ENCODE measurements around the gene PCDHGA7. TPM values are rescaled to one million over a fixed set of nuclear protein-coding genes. Genes with fewer than 3 reads are reported as not detected.
A peak's percentile ranks its signal among the peaks of the same experiment; 100 is the strongest.
"Not testable (repeated sequence)": the region's sequence is repeated elsewhere in the genome, so short reads cannot be mapped to it uniquely, and the experiment has no call there.

The PCDHGA7 gene
- total RNA-seq, 1 donor from 2014 or later, result 2.2 TPM

DNA sequence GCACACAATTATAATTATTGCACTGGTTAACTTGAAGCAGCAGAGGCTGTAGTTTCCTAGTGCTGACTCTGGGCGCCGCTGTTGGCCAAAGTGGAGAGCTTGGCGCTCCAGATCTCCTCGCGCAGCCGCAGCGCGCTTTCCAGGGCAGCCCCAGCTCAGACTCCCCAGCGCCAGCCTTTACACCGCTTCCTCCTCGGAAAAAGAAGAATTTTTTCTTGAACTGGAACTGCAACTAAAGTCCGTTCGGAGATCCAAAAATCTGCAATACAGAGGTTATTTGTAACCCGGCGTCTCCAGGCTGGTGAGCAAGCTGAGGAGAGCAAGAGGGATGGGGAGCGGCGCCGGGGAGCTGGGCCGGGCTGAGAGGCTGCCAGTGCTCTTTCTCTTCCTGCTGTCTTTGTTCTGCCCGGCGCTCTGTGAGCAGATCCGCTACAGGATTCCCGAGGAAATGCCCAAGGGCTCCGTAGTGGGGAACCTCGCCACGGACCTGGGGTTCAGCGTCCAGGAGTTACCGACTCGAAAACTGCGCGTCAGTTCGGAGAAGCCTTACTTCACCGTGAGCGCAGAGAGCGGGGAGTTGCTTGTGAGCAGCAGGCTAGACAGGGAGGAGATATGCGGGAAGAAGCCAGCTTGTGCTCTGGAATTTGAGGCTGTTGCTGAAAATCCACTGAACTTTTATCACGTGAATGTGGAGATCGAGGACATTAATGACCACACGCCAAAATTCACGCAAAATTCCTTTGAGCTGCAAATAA lies 5.2 kb downstream of the PCDHGA7 start, which contains the start of gene PCDHGB4:
Gene PCDHGB4 (plus strand): TSS at position 142 of the 755 bp plus-strand sequence. CDS start 187 bp downstream, at position 329.
- not testable (repeated sequence) for DNase-seq (ENCODE audit: low read depth); H3K36me3 ChIP-seq (ENCODE audit: control insufficient read depth, insufficient read depth, low read length)
- Histone ChIP-seq H3K4me3 (ENCODE audit: low read depth, low read length) (peak within 1 kb of the TSS; percentile 21), H3K27me3 (ENCODE audit: control insufficient read depth, insufficient read depth, low read length) (peaks cover 15% of the 10 kb centered on the region)
- TF ChIP-seq CTCF (IDR thresholded peaks at IDR 0.05; ENCODE audit: insufficient read depth, low read length, poor library complexity, severe bottlenecking), result peak; percentile 40

- Histone ChIP-seq H3K36me3 (ENCODE audit: control insufficient read depth, insufficient read depth, low read length) (no peaks in the 10 kb centered on the region), H3K27me3 (ENCODE audit: control insufficient read depth, insufficient read depth, low read length) (peaks cover 15% of the 10 kb centered on the region), H3K4me3 (ENCODE audit: low read depth, low read length) (no peak overlapping the region)
- no peak for DNase-seq (ENCODE audit: low read depth)
- TF ChIP-seq CTCF (IDR thresholded peaks at IDR 0.05; ENCODE audit: insufficient read depth, low read length, poor library complexity, severe bottlenecking), result no peak
Observed at GRCh38 chr5:141388661-141389060, 6.1 kb downstream of the PCDHGA7 start.

DNA sequence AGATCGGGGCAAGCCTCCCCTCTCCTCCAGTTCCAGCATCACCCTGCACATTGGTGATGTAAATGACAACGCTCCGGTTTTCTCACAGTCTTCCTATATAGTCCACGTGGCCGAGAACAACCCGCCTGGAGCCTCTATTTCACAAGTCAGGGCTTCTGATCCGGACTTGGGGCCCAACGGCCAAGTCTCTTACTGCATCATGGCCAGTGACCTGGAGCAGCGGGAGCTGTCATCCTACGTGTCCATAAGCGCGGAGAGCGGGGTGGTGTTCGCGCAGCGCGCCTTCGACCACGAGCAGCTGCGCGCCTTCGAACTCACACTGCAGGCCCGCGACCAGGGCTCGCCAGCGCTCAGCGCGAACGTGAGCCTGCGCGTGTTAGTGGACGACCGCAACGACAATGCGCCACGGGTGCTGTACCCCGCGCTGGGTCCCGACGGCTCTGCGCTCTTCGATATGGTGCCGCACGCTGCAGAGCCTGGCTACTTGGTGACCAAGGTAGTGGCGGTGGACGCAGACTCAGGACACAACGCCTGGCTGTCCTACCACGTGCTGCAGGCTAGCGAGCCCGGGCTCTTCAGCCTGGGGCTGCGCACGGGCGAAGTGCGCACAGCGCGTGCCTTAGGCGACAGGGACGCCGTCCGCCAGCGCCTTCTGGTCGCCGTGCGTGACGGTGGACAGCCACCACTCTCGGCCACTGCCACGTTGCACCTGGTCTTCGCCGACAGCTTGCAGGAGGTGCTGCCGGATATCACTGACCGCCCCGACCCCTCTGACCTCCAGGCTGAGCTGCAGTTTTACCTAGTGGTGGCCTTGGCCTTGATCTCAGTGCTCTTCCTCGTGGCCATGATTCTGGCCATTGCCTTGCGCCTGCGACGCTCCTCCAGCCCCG lies 6.9 kb downstream of the PCDHGA7 start:
- DNase-seq (ENCODE audit: low read depth), result no peak
- Histone ChIP-seq H3K27me3 (ENCODE audit: control insufficient read depth, insufficient read depth, low read length) (peaks cover 15% of the 10 kb centered on the region), H3K4me3 (ENCODE audit: low read depth, low read length) (no peak overlapping the region), H3K36me3 (ENCODE audit: control insufficient read depth, insufficient read depth, low read length) (no peaks in the 10 kb centered on the region)
- no peak for TF ChIP-seq CTCF (IDR thresholded peaks at IDR 0.05; ENCODE audit: insufficient read depth, low read length, poor library complexity, severe bottlenecking)

DNA sequence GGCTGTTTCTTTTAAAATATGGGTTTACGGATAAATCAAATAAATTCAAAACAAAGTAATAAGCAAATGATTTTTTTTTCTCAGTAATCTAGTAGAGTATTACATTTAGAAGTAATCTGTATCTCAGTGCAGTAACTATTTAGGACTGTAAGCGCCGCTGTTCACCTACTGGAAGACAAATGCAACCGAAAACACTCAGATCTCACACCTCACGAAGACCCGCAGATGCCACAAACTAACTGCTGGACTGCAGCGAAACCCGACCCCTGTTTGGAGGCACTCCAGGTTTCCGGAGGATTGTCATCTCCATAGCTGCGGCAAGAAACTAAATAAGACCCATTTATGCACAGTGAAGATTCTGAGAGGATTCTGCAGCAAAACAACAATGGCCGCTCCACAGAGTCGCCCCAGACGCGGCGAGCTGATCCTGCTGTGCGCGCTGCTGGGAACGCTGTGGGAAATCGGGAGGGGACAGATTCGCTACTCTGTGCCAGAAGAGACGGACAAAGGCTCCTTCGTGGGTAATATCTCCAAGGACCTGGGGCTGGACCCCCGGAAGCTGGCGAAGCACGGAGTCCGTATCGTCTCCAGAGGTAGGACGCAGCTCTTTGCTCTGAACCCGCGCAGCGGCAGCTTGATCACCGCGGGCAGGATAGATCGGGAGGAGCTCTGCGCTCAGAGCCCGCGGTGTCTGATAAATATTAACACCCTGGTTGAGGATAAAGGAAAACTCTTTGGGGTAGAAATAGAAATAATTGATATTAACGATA lies 10.1 kb downstream of the PCDHGA7 start, which contains the start of gene PCDHGA8:
Gene PCDHGA8 (plus strand): TSS at position 205 of the 770 bp plus-strand sequence. CDS start 181 bp downstream, at position 386.
- DNase-seq (ENCODE audit: low read depth), result no peak
- Histone ChIP-seq H3K36me3 (ENCODE audit: control insufficient read depth, insufficient read depth, low read length) (no peaks in the 10 kb centered on the region), H3K4me3 (ENCODE audit: low read depth, low read length) (no peak within 1 kb of the TSS), H3K27me3 (ENCODE audit: control insufficient read depth, insufficient read depth, low read length) (peaks cover 14% of the 10 kb centered on the region)
- TF ChIP-seq CTCF (IDR thresholded peaks at IDR 0.05; ENCODE audit: insufficient read depth, low read length, poor library complexity, severe bottlenecking), result no peak

DNA sequence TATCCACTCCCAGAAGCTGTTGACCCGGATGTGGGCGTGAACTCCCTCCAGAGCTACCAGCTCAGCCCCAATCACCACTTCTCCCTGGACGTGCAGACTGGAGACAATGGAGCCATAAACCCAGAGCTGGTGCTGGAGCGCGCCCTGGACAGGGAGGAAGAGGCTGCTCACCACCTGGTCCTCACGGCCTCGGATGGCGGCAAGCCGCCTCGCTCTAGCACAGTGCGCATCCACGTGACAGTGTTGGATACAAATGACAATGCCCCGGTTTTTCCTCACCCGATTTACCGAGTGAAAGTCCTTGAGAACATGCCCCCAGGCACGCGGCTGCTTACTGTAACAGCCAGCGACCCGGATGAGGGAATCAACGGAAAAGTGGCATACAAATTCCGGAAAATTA lies 10.7 kb downstream of the PCDHGA7 start:
- Histone ChIP-seq H3K4me3 (ENCODE audit: low read depth, low read length) (no peak overlapping the region), H3K36me3 (ENCODE audit: control insufficient read depth, insufficient read depth, low read length) (no peaks in the 10 kb centered on the region), H3K27me3 (ENCODE audit: control insufficient read depth, insufficient read depth, low read length) (peaks cover 14% of the 10 kb centered on the region)
- no peak for DNase-seq (ENCODE audit: low read depth)
- TF ChIP-seq CTCF (IDR thresholded peaks at IDR 0.05; ENCODE audit: insufficient read depth, low read length, poor library complexity, severe bottlenecking), result no peak

DNA sequence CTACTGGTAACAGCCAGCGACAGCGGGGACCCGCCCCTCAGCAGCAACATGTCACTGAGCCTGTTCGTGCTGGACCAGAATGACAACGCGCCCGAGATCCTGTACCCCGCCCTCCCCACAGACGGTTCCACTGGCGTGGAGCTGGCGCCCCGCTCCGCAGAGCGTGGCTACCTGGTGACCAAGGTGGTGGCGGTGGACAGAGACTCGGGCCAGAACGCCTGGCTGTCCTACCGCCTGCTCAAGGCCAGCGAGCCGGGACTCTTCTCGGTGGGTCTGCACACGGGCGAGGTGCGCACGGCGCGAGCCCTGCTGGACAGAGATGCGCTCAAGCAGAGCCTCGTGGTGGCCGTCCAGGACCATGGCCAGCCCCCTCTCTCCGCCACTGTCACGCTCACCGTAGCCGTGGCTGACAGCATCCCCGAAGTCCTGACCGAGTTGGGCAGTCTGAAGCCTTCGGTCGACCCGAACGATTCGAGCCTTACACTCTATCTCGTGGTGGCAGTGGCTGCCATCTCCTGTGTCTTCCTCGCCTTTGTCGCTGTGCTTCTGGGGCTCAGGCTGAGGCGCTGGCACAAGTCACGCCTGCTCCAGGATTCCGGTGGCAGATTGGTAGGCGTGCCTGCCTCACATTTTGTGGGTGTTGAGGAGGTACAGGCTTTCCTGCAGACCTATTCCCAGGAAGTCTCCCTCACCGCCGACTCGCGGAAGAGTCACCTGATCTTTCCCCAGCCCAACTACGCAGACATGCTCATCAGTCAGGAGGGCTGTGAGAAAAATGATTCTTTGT lies 12.1 kb downstream of the PCDHGA7 start:
- DNase-seq (ENCODE audit: low read depth); H3K36me3 ChIP-seq (ENCODE audit: control insufficient read depth, insufficient read depth, low read length); H3K4me3 ChIP-seq (ENCODE audit: low read depth, low read length): not testable (repeated sequence)
- H3K27me3 ChIP-seq (ENCODE audit: control insufficient read depth, insufficient read depth, low read length), result peaks cover 12% of the 10 kb centered on the region
